SK-N-SH (cell line): Measurements from ENCODE around the gene ZNF444. TPM values are rescaled to one million over a fixed set of nuclear protein-coding genes. Genes with fewer than 3 reads are reported as not detected.

Experiments used
- CTCF ChIA-PET: fragments of 300-600, 350-600 bp; formaldehyde crosslinking; extraction: SDS; loops from one replicate; lab custom pipeline; 2021; lab: Yijun Ruan, JAX
- POLR2A ChIA-PET: fragments of 350-600 bp; sonication (Branson Sonifier 250); formaldehyde crosslinking; extraction: SDS; loops from one replicate; lab custom pipeline; 2020; ENCODE audit warnings: antibody characterized with exemption, inconsistent platforms; lab: Yijun Ruan, JAX
- DNase-seq: peaks from one replicate; pipeline ENCODE4 v3.0.0; 2012
- H2AFZ ChIP-seq: fragments of 200-600 bp; sonication (generic); 2 replicates; pipeline ENCODE4 v1.8.1; 2016; ENCODE audit warnings: antibody characterized with exemption, mild to moderate bottlenecking, low read depth
- H3F3A ChIP-seq: fragments of 200-600 bp; sonication (generic); replicated peaks from 2 replicates; pipeline ENCODE3; 2016; ENCODE audit warnings: antibody characterized with exemption, mild to moderate bottlenecking; ENCODE audit not compliant: insufficient read depth
- H3K27ac ChIP-seq, 2 experiments: fragments of 200-500 bp in 1 of 2; fragments of 200-600 bp in 1 of 2; sonication (Bioruptor generic) in 1 of 2; sonication (generic), shearing (Covaris generic) in 1 of 2; 2 replicates each; pipeline versions ENCODE4 v1.5.1 to v1.6.1; 2014 to 2016; ENCODE audit warnings: low read depth in 2 of 2, inconsistent platforms in 1 of 2, low read length in 1 of 2, mild to moderate bottlenecking in 1 of 2, mixed read lengths in 1 of 2
- H3K27me3 ChIP-seq: fragments of 200-600 bp; sonication (generic), shearing (Covaris generic); 2 replicates; pipeline ENCODE4 v1.6.1; 2016; ENCODE audit warnings: mixed run types; ENCODE audit not compliant: insufficient read depth
- H3K36me3 ChIP-seq, 2 experiments: fragments of 200-500 bp in 1 of 2; fragments of 200-600 bp in 1 of 2; sonication (Bioruptor generic) in 1 of 2; sonication (generic) in 1 of 2; replicated peaks in 1 of 2; 2 replicates each; pipeline versions ENCODE3 to v1.5.1; 2014 to 2016; ENCODE audit warnings: low read length in 1 of 2, mild to moderate bottlenecking in 1 of 2; ENCODE audit not compliant: insufficient read depth in 2 of 2, control insufficient read depth in 1 of 2
- H3K4me1 ChIP-seq, 2 experiments: fragments of 200-500 bp in 1 of 2; fragments of 200-600 bp in 1 of 2; sonication (Bioruptor generic) in 1 of 2; sonication (generic), shearing (Covaris generic) in 1 of 2; 2 replicates each; pipeline versions ENCODE4 v1.5.1 to v1.6.1; 2014 to 2016; ENCODE audit warnings: low read depth in 1 of 2, low read length in 1 of 2, mixed run types in 1 of 2; ENCODE audit not compliant: insufficient read depth in 2 of 2, control insufficient read depth in 1 of 2
- H3K4me2 ChIP-seq: fragments of 200-600 bp; sonication (generic), shearing (Covaris generic); 2 replicates; pipeline ENCODE4 v1.6.1; 2017; ENCODE audit warnings: mixed run types
- H3K4me3 ChIP-seq, 2 experiments: fragments of 200-500 bp in 1 of 2; fragments of 200-600 bp in 1 of 2; sonication (Bioruptor generic) in 1 of 2; sonication (generic), shearing (Covaris generic) in 1 of 2; 2 replicates each; pipeline versions ENCODE4 v1.5.1 to v1.8.1; 2014 to 2016; ENCODE audit warnings: low read depth in 2 of 2, inconsistent platforms in 1 of 2, low read length in 1 of 2, mild to moderate bottlenecking in 1 of 2, mixed read lengths in 1 of 2, moderate library complexity in 1 of 2
- H3K79me2 ChIP-seq: fragments of 200-600 bp; sonication (generic); 2 replicates; pipeline ENCODE4 v1.8.1; 2017; ENCODE audit warnings: mild to moderate bottlenecking; ENCODE audit not compliant: insufficient read depth
- H3K9ac ChIP-seq: fragments of 200-600 bp; sonication (generic); 2 replicates; pipeline ENCODE4 v1.6.1; 2017; ENCODE audit warnings: mixed run types
- H3K9me2 ChIP-seq: fragments of 200-600 bp; sonication (generic); 2 replicates; pipeline ENCODE4 v1.6.1; 2017; ENCODE audit warnings: mixed run types
- H3K9me3 ChIP-seq: fragments of 200-600 bp; sonication (generic); 2 replicates; pipeline ENCODE4 v1.6.1; 2017; ENCODE audit warnings: mixed run types, mild to moderate bottlenecking, moderate library complexity
- H4K20me1 ChIP-seq: fragments of 200-600 bp; sonication (generic); 2 replicates; pipeline ENCODE4 v1.6.1; 2017; ENCODE audit warnings: mild to moderate bottlenecking, mixed run types; ENCODE audit not compliant: insufficient read depth
- CHD2 ChIP-seq: fragments of 150-350 bp; IDR thresholded peaks from 2 replicates; pipeline ENCODE4 v1.6.1; 2018; ENCODE audit warnings: low read length; ENCODE audit not compliant: partially characterized antibody
- FOXM1 ChIP-seq: IDR thresholded peaks from 2 replicates; pipeline ENCODE4 v1.4.0; 2012; ENCODE audit warnings: low read depth, mild to moderate bottlenecking
- GABPA ChIP-seq: IDR thresholded peaks from 2 replicates; pipeline ENCODE4 v1.4.0; 2012; ENCODE audit warnings: low read depth, mild to moderate bottlenecking
- IRF3 ChIP-seq: fragments of 150-350 bp; IDR thresholded peaks from 2 replicates; pipeline ENCODE4 v1.6.1; 2016; ENCODE audit warnings: mild to moderate bottlenecking, low read depth, low read length
- MAX ChIP-seq: IDR thresholded peaks from 2 replicates; pipeline ENCODE4 v1.4.0; 2012; ENCODE audit warnings: low read depth
- NFIC ChIP-seq: IDR thresholded peaks from 2 replicates; pipeline ENCODE4 v1.4.0; 2012; ENCODE audit warnings: borderline replicate concordance
- NRF1 ChIP-seq: IDR thresholded peaks from 2 replicates; pipeline ENCODE4 v1.6.1; 2012; ENCODE audit warnings: low read depth, mild to moderate bottlenecking, low read length
- POLR2AphosphoS5 ChIP-seq: IDR thresholded peaks from 2 replicates; pipeline ENCODE4 v1.6.1; 2012; ENCODE audit warnings: low read depth, low read length
- RAD21 ChIP-seq: IDR thresholded peaks from 2 replicates; pipeline ENCODE4 v1.6.1; 2012; ENCODE audit warnings: mild to moderate bottlenecking, low read length
- SMC3 ChIP-seq: IDR thresholded peaks from 2 replicates; pipeline ENCODE4 v1.6.1; 2012; ENCODE audit warnings: low read depth, low read length, improper control_type of control experiment
- TAF1 ChIP-seq: IDR thresholded peaks from 2 replicates; pipeline ENCODE4 v1.6.1; 2012; ENCODE audit warnings: low read depth, mild to moderate bottlenecking, low read length, moderate library complexity, borderline replicate concordance
- TCF12 ChIP-seq: IDR thresholded peaks from 2 replicates; pipeline ENCODE4 v1.4.0; 2012
- USF1 ChIP-seq: IDR thresholded peaks from 2 replicates; pipeline ENCODE4 v1.4.0; 2012; ENCODE audit warnings: low read depth, borderline replicate concordance
- USF2 ChIP-seq: fragments of 150-350 bp; IDR thresholded peaks from 2 replicates; pipeline ENCODE4 v1.6.1; 2017; ENCODE audit warnings: antibody characterized with exemption, low read length, low read depth, borderline replicate concordance
- YY1 ChIP-seq: IDR thresholded peaks from 2 replicates; pipeline ENCODE4 v1.4.0; 2012; ENCODE audit warnings: low read depth, mild to moderate bottlenecking
- WGBS: methylation state at CpG from one replicate; pipeline ENCODE4 v1.1.6; 2017; ENCODE audit warnings: low lambda C conversion rate; 5-methylcytosine and 5-hydroxymethylcytosine counted together
- polyA plus RNA-seq, 3 experiments: library from polyadenylated mRNA; depleted of rRNA; stranded (reverse); fragments of >200 nt; gene quantifications; 2 replicates each; pipeline ENCODE4 v1.2.3, GENCODE V29; 2012
- TF ChIP-seq, protein P1 (sequence below): IDR thresholded peaks from 2 replicates; pipeline ENCODE4 v1.6.1; 2012; ENCODE audit warnings: mild to moderate bottlenecking, low read depth, low read length, moderate library complexity
- TF ChIP-seq, protein P2 (sequence below): IDR thresholded peaks from 2 replicates; pipeline ENCODE4; 2012

Gene ZNF444
- polyA plus RNA-seq, 1 of the 3 experiments (the other 2 are of a cell fraction): 23.2 TPM

- POLR2A ChIA-PET: no interaction called here
- no peaks in the 10 kb centered on the region for H3F3A ChIP-seq
- DNase-seq: no peak
- no peak for TF ChIP-seq TAF1
- TF ChIP-seq, protein P1, sequence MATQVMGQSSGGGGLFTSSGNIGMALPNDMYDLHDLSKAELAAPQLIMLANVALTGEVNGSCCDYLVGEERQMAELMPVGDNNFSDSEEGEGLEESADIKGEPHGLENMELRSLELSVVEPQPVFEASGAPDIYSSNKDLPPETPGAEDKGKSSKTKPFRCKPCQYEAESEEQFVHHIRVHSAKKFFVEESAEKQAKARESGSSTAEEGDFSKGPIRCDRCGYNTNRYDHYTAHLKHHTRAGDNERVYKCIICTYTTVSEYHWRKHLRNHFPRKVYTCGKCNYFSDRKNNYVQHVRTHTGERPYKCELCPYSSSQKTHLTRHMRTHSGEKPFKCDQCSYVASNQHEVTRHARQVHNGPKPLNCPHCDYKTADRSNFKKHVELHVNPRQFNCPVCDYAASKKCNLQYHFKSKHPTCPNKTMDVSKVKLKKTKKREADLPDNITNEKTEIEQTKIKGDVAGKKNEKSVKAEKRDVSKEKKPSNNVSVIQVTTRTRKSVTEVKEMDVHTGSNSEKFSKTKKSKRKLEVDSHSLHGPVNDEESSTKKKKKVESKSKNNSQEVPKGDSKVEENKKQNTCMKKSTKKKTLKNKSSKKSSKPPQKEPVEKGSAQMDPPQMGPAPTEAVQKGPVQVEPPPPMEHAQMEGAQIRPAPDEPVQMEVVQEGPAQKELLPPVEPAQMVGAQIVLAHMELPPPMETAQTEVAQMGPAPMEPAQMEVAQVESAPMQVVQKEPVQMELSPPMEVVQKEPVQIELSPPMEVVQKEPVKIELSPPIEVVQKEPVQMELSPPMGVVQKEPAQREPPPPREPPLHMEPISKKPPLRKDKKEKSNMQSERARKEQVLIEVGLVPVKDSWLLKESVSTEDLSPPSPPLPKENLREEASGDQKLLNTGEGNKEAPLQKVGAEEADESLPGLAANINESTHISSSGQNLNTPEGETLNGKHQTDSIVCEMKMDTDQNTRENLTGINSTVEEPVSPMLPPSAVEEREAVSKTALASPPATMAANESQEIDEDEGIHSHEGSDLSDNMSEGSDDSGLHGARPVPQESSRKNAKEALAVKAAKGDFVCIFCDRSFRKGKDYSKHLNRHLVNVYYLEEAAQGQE: no peak
- TF ChIP-seq TCF12: no peak
- TF ChIP-seq, protein P2, sequence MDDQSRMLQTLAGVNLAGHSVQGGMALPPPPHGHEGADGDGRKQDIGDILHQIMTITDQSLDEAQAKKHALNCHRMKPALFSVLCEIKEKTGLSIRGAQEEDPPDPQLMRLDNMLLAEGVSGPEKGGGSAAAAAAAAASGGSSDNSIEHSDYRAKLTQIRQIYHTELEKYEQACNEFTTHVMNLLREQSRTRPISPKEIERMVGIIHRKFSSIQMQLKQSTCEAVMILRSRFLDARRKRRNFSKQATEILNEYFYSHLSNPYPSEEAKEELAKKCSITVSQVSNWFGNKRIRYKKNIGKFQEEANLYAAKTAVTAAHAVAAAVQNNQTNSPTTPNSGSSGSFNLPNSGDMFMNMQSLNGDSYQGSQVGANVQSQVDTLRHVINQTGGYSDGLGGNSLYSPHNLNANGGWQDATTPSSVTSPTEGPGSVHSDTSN: no peak
- TF ChIP-seq NFIC: no peak
- no peak for TF ChIP-seq POLR2AphosphoS5
- no peak for TF ChIP-seq FOXM1
- TF ChIP-seq SMC3: no peak
- TF ChIP-seq RAD21: no peak
- no peak for TF ChIP-seq NRF1
- no peak for TF ChIP-seq IRF3
- TF ChIP-seq GABPA: no peak
- TF ChIP-seq CHD2: no peak
- TF ChIP-seq YY1: no peak
- TF ChIP-seq USF2: no peak
- no peak for TF ChIP-seq USF1
- no peak for TF ChIP-seq MAX
- 96% methylated on average over 2 of the region's 2 CpGs for WGBS
- H4K20me1 ChIP-seq: peaks cover 22% of the 10 kb centered on the region; the same call in 1 of the 2 replicates
- H3K36me3 ChIP-seq: peaks cover 3 to 37% of the 10 kb centered on the region in 2 experiments
- no peak overlapping the region for H3K27ac ChIP-seq
- H3K4me1 ChIP-seq: no peaks in the 10 kb centered on the region; a peak in 1 of 4 replicates
- no peak overlapping the region for H3K9ac ChIP-seq
- H3K4me3 ChIP-seq: no peak overlapping the region
- CTCF ChIA-PET: interaction anchor here (1.0 to 1.6 kb wide), 3 partner anchors 19 to 76 kb away, joined by 4 to 7 read pairs (median 5); no protein-coding TSS in a partner anchor
- H3K27me3 ChIP-seq: no peaks in the 10 kb centered on the region
- no peaks in the 10 kb centered on the region for H3K9me2 ChIP-seq
- no peak overlapping the region for H2AFZ ChIP-seq
- H3K4me2 ChIP-seq: no peak overlapping the region
- H3K79me2 ChIP-seq: peaks cover 24% of the 10 kb centered on the region; the same call in 1 of the 2 replicates
- no peaks in the 10 kb centered on the region for H3K9me3 ChIP-seq
Measured at GRCh38 chr19:56152644-56153043, 11.6 kb downstream of the ZNF444 start.
